H1 (cell line): ENCODE results near the gene CYP27C1. TPM values are rescaled to one million over a fixed set of nuclear protein-coding genes. Genes with fewer than 3 reads are reported as not detected.

Experiments
- CTCF ChIA-PET: fragments of 300-600 bp; sonication (Branson Sonifier 250); formaldehyde crosslinking; loops from one replicate; lab custom pipeline; 2021; ENCODE audit not compliant: partially characterized antibody; lab: Charles Lee
- POLR2A ChIA-PET: fragments of 300-600 bp; sonication (Branson Sonifier 250); formaldehyde crosslinking; loops from one replicate; lab custom pipeline; 2021; ENCODE audit warnings: inconsistent platforms; ENCODE audit not compliant: partially characterized antibody; lab: Charles Lee
- DNase-seq, 2 experiments: peaks; one replicate each; pipeline versions ENCODE4 v3.0.0 to v3.0.0-alpha.2; 2010 to 2022; ENCODE audit warnings: low spot score in 2 of 2, low read depth in 1 of 2, mixed read lengths in 1 of 2
- FAIRE-seq: peaks from 2 replicates; lab custom pipeline; 2011; peaks lifted over from hg19 to GRCh38; lab: Jason Lieb, UNC
- H2AFZ ChIP-seq: 2 replicates; pipeline ENCODE4 v1.8.1; 2012; ENCODE audit warnings: low read length, inconsistent platforms
- H2AK5ac ChIP-seq: 2 replicates; pipeline ENCODE4 v1.6.1; 2013; ENCODE audit warnings: low read depth, low read length
- H2BK120ac ChIP-seq: replicated peaks from 2 replicates; pipeline ENCODE3; 2013; ENCODE audit warnings: low read depth, low read length, inconsistent platforms
- H2BK12ac ChIP-seq: 2 replicates; pipeline ENCODE4 v1.6.1; 2013; ENCODE audit warnings: low read depth, low read length
- H2BK15ac ChIP-seq: 2 replicates; pipeline ENCODE4 v1.6.1; 2013; ENCODE audit warnings: low read length
- H2BK20ac ChIP-seq: 2 replicates; pipeline ENCODE4 v1.6.1; 2013; ENCODE audit warnings: low read length
- H2BK5ac ChIP-seq: 2 replicates; pipeline ENCODE4 v1.6.1; 2013; ENCODE audit warnings: low read depth, low read length
- H3K14ac ChIP-seq: 2 replicates; pipeline ENCODE4 v1.6.1; 2013; ENCODE audit warnings: inconsistent platforms; ENCODE audit not compliant: insufficient read length
- H3K18ac ChIP-seq: 2 replicates; pipeline ENCODE4 v1.6.1; 2013; ENCODE audit warnings: low read length; ENCODE audit errors: extremely low read depth
- H3K23ac ChIP-seq: 2 replicates; pipeline ENCODE4 v1.6.1; 2013; ENCODE audit warnings: inconsistent platforms; ENCODE audit not compliant: insufficient read length
- H3K23me2 ChIP-seq: 2 replicates; pipeline ENCODE4 v1.6.1; 2013; ENCODE audit warnings: low read depth, low read length
- H3K27ac ChIP-seq: 2 replicates; pipeline ENCODE4 v1.6.1; 2011; ENCODE audit warnings: low read depth, low read length, inconsistent platforms
- H3K27me3 ChIP-seq, 4 experiments: replicated peaks in 1 of 4; 1 replicate in 1 of 4; 2 replicates in 3 of 4; pipeline versions ENCODE4 v1.6.1 to v1.8.1; 2011 to 2013; ENCODE audit warnings: low read length in 3 of 4, mild to moderate bottlenecking in 3 of 4, inconsistent platforms in 2 of 4, mixed read lengths in 2 of 4, moderate library complexity in 1 of 4; ENCODE audit not compliant: control insufficient read depth in 3 of 4, insufficient read depth in 3 of 4; ENCODE audit errors: extremely low read depth in 1 of 4
- H3K36me3 ChIP-seq, 4 experiments: 2 replicates each; pipeline versions ENCODE4 v1.6.1 to v1.8.1; 2011 to 2013; ENCODE audit warnings: mild to moderate bottlenecking in 4 of 4, low read length in 3 of 4, moderate library complexity in 2 of 4, control low read depth in 1 of 4, inconsistent platforms in 1 of 4; ENCODE audit not compliant: insufficient read depth in 4 of 4, control insufficient read depth in 2 of 4
- H3K4ac ChIP-seq: replicated peaks from 2 replicates; pipeline ENCODE3; 2013; ENCODE audit warnings: low read length, low read depth, mixed read lengths, inconsistent platforms; ENCODE audit not compliant: insufficient read length
- H3K4me1 ChIP-seq, 4 experiments: replicated peaks in 1 of 4; 1 replicate in 1 of 4; 2 replicates in 3 of 4; pipeline versions ENCODE4 v1.6.1 to v1.8.1; 2011 to 2013; ENCODE audit warnings: low read length in 3 of 4, inconsistent platforms in 2 of 4, mixed read lengths in 1 of 4; ENCODE audit not compliant: insufficient read depth in 4 of 4, control insufficient read depth in 3 of 4
- H3K4me2 ChIP-seq, 2 experiments: 2 replicates each; pipeline versions ENCODE4 v1.6.1 to v1.8.1; 2011 to 2013; ENCODE audit warnings: low read depth in 2 of 2, low read length in 2 of 2, control low read depth in 1 of 2, inconsistent platforms in 1 of 2, mild to moderate bottlenecking in 1 of 2; ENCODE audit not compliant: insufficient read depth in 1 of 2
- H3K4me3 ChIP-seq, 4 experiments: fragments of 200-600, 300-600 bp in 1 of 4; sonication (generic), shearing (Covaris generic), sonication (Bioruptor Twin) in 1 of 4; 2 replicates each; pipeline versions ENCODE4 v1.5.1 to v1.8.1; 2011 to 2016; ENCODE audit warnings: low read length in 4 of 4, low read depth in 3 of 4, control low read depth in 2 of 4, inconsistent platforms in 2 of 4, mild to moderate bottlenecking in 2 of 4, mixed read lengths in 1 of 4, moderate library complexity in 1 of 4; ENCODE audit not compliant: insufficient read depth in 2 of 4; ENCODE audit errors: extremely low read depth in 1 of 4
- H3K56ac ChIP-seq: replicated peaks from 2 replicates; pipeline ENCODE3; 2013; ENCODE audit warnings: low read depth, mild to moderate bottlenecking, mixed read lengths, low read length, inconsistent platforms; ENCODE audit not compliant: insufficient read length
- H3K79me1 ChIP-seq: 2 replicates; pipeline ENCODE4 v1.6.1; 2013; ENCODE audit warnings: low read depth, low read length, control low read depth
- H3K79me2 ChIP-seq, 2 experiments: 2 replicates each; pipeline versions ENCODE4 v1.6.1 to v1.8.1; 2012 to 2013; ENCODE audit warnings: low read length in 2 of 2, mild to moderate bottlenecking in 2 of 2, inconsistent platforms in 1 of 2; ENCODE audit not compliant: insufficient read depth in 2 of 2, control insufficient read depth in 1 of 2
- H3K9ac ChIP-seq, 4 experiments: replicated peaks in 1 of 4; 1 replicate in 1 of 4; 2 replicates in 3 of 4; pipeline versions ENCODE4 v1.6.1 to v1.8.1; 2011 to 2013; ENCODE audit warnings: low read depth in 3 of 4, low read length in 3 of 4, control low read depth in 2 of 4, mild to moderate bottlenecking in 2 of 4, moderate library complexity in 2 of 4, inconsistent platforms in 1 of 4; ENCODE audit errors: extremely low read depth in 1 of 4
- H3K9me3 ChIP-seq, 2 experiments: 2 replicates each; pipeline versions ENCODE4 v1.6.1 to v1.8.1; 2012 to 2013; ENCODE audit warnings: mild to moderate bottlenecking in 2 of 2, moderate library complexity in 2 of 2, control low read depth in 1 of 2, inconsistent platforms in 1 of 2, low read depth in 1 of 2, low read length in 1 of 2, mixed read lengths in 1 of 2; ENCODE audit not compliant: insufficient read depth in 2 of 2
- H4K20me1 ChIP-seq, 2 experiments: replicated peaks in 1 of 2; 2 replicates each; pipeline versions ENCODE3 to v1.8.1; 2011 to 2013; ENCODE audit warnings: inconsistent platforms in 2 of 2, low read length in 2 of 2, mild to moderate bottlenecking in 1 of 2; ENCODE audit not compliant: insufficient read depth in 2 of 2, control insufficient read depth in 1 of 2
- H4K5ac ChIP-seq: 2 replicates; pipeline ENCODE4 v1.6.1; 2013; ENCODE audit warnings: low read length, low read depth, mixed read lengths, inconsistent platforms; ENCODE audit not compliant: insufficient read length
- H4K8ac ChIP-seq: 2 replicates; pipeline ENCODE4 v1.8.0; 2013; ENCODE audit warnings: mild to moderate bottlenecking, moderate library complexity, low read length, inconsistent platforms; ENCODE audit not compliant: insufficient read depth; ENCODE audit errors: extremely low read depth
- H4K91ac ChIP-seq: replicated peaks from 2 replicates; pipeline ENCODE3; 2013; ENCODE audit warnings: low read length, mixed read lengths, inconsistent platforms; ENCODE audit not compliant: insufficient read length
- CREB1 ChIP-seq: IDR thresholded peaks from 2 replicates; pipeline ENCODE4 v1.6.1; 2012; ENCODE audit warnings: inconsistent platforms
- E2F6 ChIP-seq: IDR thresholded peaks from 2 replicates; pipeline ENCODE4 v1.6.1; 2012; ENCODE audit warnings: inconsistent platforms
- KDM1A ChIP-seq: fragments of 200-600, 300-600 bp; sonication (generic); IDR thresholded peaks from 2 replicates; pipeline ENCODE4 v1.7.1; 2016; ENCODE audit warnings: mild to moderate bottlenecking, low read length, borderline replicate concordance
- ZNF274 ChIP-seq: IDR thresholded peaks from 2 replicates; pipeline ENCODE4 v1.7.0; 2012; ENCODE audit warnings: low read length, borderline replicate concordance; ENCODE audit errors: extremely low read depth
- WGBS, 2 experiments: shearing (Covaris generic) in 1 of 2; methylation state at CpG; one replicate each; pipeline versions ENCODE4 v1.1.6 to v1.1.7; 2013 to 2015; ENCODE audit warnings: low lambda C conversion rate in 2 of 2, mixed read lengths in 2 of 2, inconsistent platforms in 1 of 2, low coverage in 1 of 2, missing lambda C conversion rate in 1 of 2; ENCODE audit not compliant: insufficient replicate concordance in 2 of 2, insufficient coverage in 1 of 2, insufficient read length in 1 of 2; ENCODE audit errors: extremely low coverage in 1 of 2, missing lambda C conversion rate in 1 of 2; 5-methylcytosine and 5-hydroxymethylcytosine counted together
- polyA plus RNA-seq, 7 experiments: library from polyadenylated mRNA; depleted of rRNA in 3 of 7; stranded (reverse) in 5 of 7; unstranded in 2 of 7; fragments of >200 nt in 5 of 7; fragments of 200-250 nt in 2 of 7; gene quantifications; 1 replicate in 5 of 7; 2 replicates in 1 of 7; 4 replicates in 1 of 7; pipeline versions ENCODE4 v1.2.1 to v1.2.3, GENCODE V29; 2011 to 2013; ENCODE audit warnings: missing spikeins in 2 of 7, mixed read lengths in 2 of 7
- total RNA-seq: library from RNA; stranded (reverse); fragmentation: NEBNext Ultra II Directional; extraction: Animal tissue kit (Norgen Biotek cat#: 25700); gene quantifications from 2 replicates; pipeline ENCODE4 v1.2.1, GENCODE V29; 2021

Gene CYP27C1
- total and polyA plus RNA-seq, 2 of the 8 experiments (the other 6 are each of a cell fraction or from before 2014, with no cell fraction given) = 1.3 to 3.2 TPM

GRCh38 chr2:127256866-127257265 lies 36.8 kb upstream of the CYP27C1 start:
- POLR2A ChIA-PET = interaction anchor here (0.9 kb wide), 1 partner anchor 107 kb away, joined by 3 read pairs; no protein-coding TSS in a partner anchor
- H4K5ac ChIP-seq = no peak overlapping the region
- no peak overlapping the region for H3K9ac ChIP-seq
- DNase-seq (no peak), FAIRE-seq (no peak)
- no peak overlapping the region for H2BK120ac ChIP-seq
- no peaks in the 10 kb centered on the region for H3K23me2 ChIP-seq
- CTCF ChIA-PET = interaction anchor here (2.0 kb wide), 1 partner anchor 60 kb away, joined by 7 read pairs; no protein-coding TSS in a partner anchor
- H3K79me2 ChIP-seq = no peaks in the 10 kb centered on the region
- no peak overlapping the region for H3K56ac ChIP-seq
- no peak overlapping the region for H3K27ac ChIP-seq
- WGBS, 2 experiments = 75% methylated on average over 8 of the region's 8 CpGs; no CpG with 5 or more reads in 1 of the 2 experiments
- peaks cover 8 to 51% (median 31%) of the 10 kb centered on the region in 4 experiments for H3K36me3 ChIP-seq
- no peaks in the 10 kb centered on the region for H3K9me3 ChIP-seq
- no peak overlapping the region for H2BK15ac ChIP-seq
- no peak overlapping the region for H3K23ac ChIP-seq
- no peak overlapping the region for H3K4ac ChIP-seq
- H2AFZ ChIP-seq = no peak overlapping the region
- no peak overlapping the region for H4K8ac ChIP-seq
- no peak overlapping the region for H2BK12ac ChIP-seq
- H3K79me1 ChIP-seq = no peaks in the 10 kb centered on the region
- no peak overlapping the region for H2BK20ac ChIP-seq
- no peak for TF ChIP-seq E2F6
- TF ChIP-seq ZNF274 = no peak
- TF ChIP-seq KDM1A = no peak
- no peak for TF ChIP-seq CREB1
- no peaks in the 10 kb centered on the region for H3K27me3 ChIP-seq
- no peaks in the 10 kb centered on the region for H3K4me1 ChIP-seq
- no peak overlapping the region for H3K4me2 ChIP-seq
- no peak overlapping the region for H2BK5ac ChIP-seq
- H3K18ac ChIP-seq = no peak overlapping the region
- peaks cover 0 to 5% of the 10 kb centered on the region in 2 experiments for H4K20me1 ChIP-seq
- H3K14ac ChIP-seq = no peak overlapping the region
- no peak overlapping the region for H2AK5ac ChIP-seq
- H4K91ac ChIP-seq = no peak overlapping the region
- no peak overlapping the region for H3K4me3 ChIP-seq
